ENCODE measurements around the gene POSTN.
"Not testable (repeated sequence)": the region's sequence is repeated elsewhere in the genome, so short reads cannot be mapped to it uniquely, and the experiment has no call there.

- not testable (repeated sequence) for TF ChIP-seq CTCF (IDR thresholded peaks at IDR 0.05; ENCODE audit: low read depth, low read length); EZH2phosphoT487 (IDR thresholded peaks at IDR 0.05; ENCODE audit: low read depth)
Observed at GRCh38 chr13:37589381-37589780, 9.2 kb downstream of the POSTN start.

All from OCI-LY3 (cell line).